Measurements from ENCODE around the gene PLCG1.

Gene PLCG1

GRCh38 chr20:41171736-41172295, 34.5 kb downstream of the PLCG1 start:
- DNase-seq (ENCODE audit: low read depth in 2 of 2), result no peak
- H3K4me3 ChIP-seq (replicated peaks in 1 of 2; ENCODE audit: low read depth in 2 of 2, low read length in 2 of 2), result no peak overlapping the region
- no peak for TF ChIP-seq CTCF (IDR thresholded peaks at IDR 0.05; ENCODE audit: low read depth, low read length)

GRCh38 chr20:41172296-41173140, 35.2 kb downstream of the PLCG1 start:
- no peak overlapping the region for H3K4me3 ChIP-seq (replicated peaks in 1 of 2; ENCODE audit: low read depth in 2 of 2, low read length in 2 of 2)
- TF ChIP-seq CTCF (IDR thresholded peaks at IDR 0.05; ENCODE audit: low read depth, low read length), result no peak
- DNase-seq (ENCODE audit: low read depth in 2 of 2), result peak; percentile 25 to 46

GRCh38 chr20:41173161-41173721, 35.9 kb downstream of the PLCG1 start:
- DNase-seq (ENCODE audit: low read depth in 2 of 2), result peak; percentile 78 to 92
- no peak overlapping the region for H3K4me3 ChIP-seq (replicated peaks in 1 of 2; ENCODE audit: low read depth in 2 of 2, low read length in 2 of 2)
- peak; percentile 96 for TF ChIP-seq CTCF (IDR thresholded peaks at IDR 0.05; ENCODE audit: low read depth, low read length)

GRCh38 chr20:41173791-41174341, 36.5 kb downstream of the PLCG1 start:
- no peak for TF ChIP-seq CTCF (IDR thresholded peaks at IDR 0.05; ENCODE audit: low read depth, low read length)
- DNase-seq (ENCODE audit: low read depth in 2 of 2), result no peak
- no peak overlapping the region for H3K4me3 ChIP-seq (replicated peaks in 1 of 2; ENCODE audit: low read depth in 2 of 2, low read length in 2 of 2)

- H3K4me3 ChIP-seq (replicated peaks in 1 of 2; ENCODE audit: low read depth in 2 of 2, low read length in 2 of 2), result no peak overlapping the region
- no peak for TF ChIP-seq CTCF (IDR thresholded peaks at IDR 0.05; ENCODE audit: low read depth, low read length)
- no peak for DNase-seq (ENCODE audit: low read depth in 2 of 2)
Measured at GRCh38 chr20:41174373-41174772, 37.0 kb downstream of the PLCG1 start.

- peak in 1 of 2 donors; percentile 36 for DNase-seq (ENCODE audit: low read depth in 2 of 2)
- no peak for TF ChIP-seq CTCF (IDR thresholded peaks at IDR 0.05; ENCODE audit: low read depth, low read length)
- H3K4me3 ChIP-seq (replicated peaks in 1 of 2; ENCODE audit: low read depth in 2 of 2, low read length in 2 of 2), result no peak overlapping the region
Measured at GRCh38 chr20:41174782-41175181, 37.4 kb downstream of the PLCG1 start.

Data from cardiac fibroblast (primary cell).